DOHH2 (cell line): Measurements from ENCODE around the gene DLD.

ENCODE experiments used
- H3F3A ChIP-seq: fragments of 200-600 bp; sonication (generic), shearing (Covaris generic); 2 replicates; pipeline ENCODE4 v1.6.0; 2016; ENCODE audit warnings: antibody characterized with exemption, mild to moderate bottlenecking; ENCODE audit not compliant: control insufficient read depth, insufficient read depth
- H3K27ac ChIP-seq: fragments of 200-600 bp; sonication (generic); 2 replicates; pipeline ENCODE4 v1.5.1; 2014; ENCODE audit warnings: low read depth, mild to moderate bottlenecking, low read length, moderate library complexity
- H3K27me3 ChIP-seq: fragments of 200-600 bp; sonication (generic); 2 replicates; pipeline ENCODE4 v1.6.1; 2014; ENCODE audit warnings: mild to moderate bottlenecking, low read length, mixed read lengths; ENCODE audit not compliant: control insufficient read depth
- H3K36me3 ChIP-seq: fragments of 200-600 bp; sonication (generic); 2 replicates; pipeline ENCODE4 v1.6.1; 2014; ENCODE audit warnings: mild to moderate bottlenecking, low read length, moderate library complexity, mixed read lengths; ENCODE audit not compliant: control insufficient read depth
- H3K4me1 ChIP-seq: fragments of 200-600 bp; sonication (generic); 2 replicates; pipeline ENCODE4 v1.6.1; 2014; ENCODE audit warnings: mild to moderate bottlenecking, low read length, mixed read lengths; ENCODE audit not compliant: control insufficient read depth
- H3K4me2 ChIP-seq: fragments of 200-600 bp; sonication (generic); 2 replicates; pipeline ENCODE4 v1.6.0; 2014; ENCODE audit warnings: mild to moderate bottlenecking, low read length, moderate library complexity
- H3K4me3 ChIP-seq: fragments of 200-600 bp; sonication (generic); 2 replicates; pipeline ENCODE4 v1.5.1; 2014; ENCODE audit warnings: mild to moderate bottlenecking, low read length, mixed read lengths
- H3K79me2 ChIP-seq: fragments of 200-600 bp; sonication (generic); 2 replicates; pipeline ENCODE4 v1.6.1; 2014; ENCODE audit warnings: mild to moderate bottlenecking, low read length, mixed read lengths; ENCODE audit not compliant: control insufficient read depth
- H3K9me2 ChIP-seq: fragments of 200-600 bp; sonication (generic); replicated peaks from 2 replicates; pipeline ENCODE4 v1.6.1; 2014; ENCODE audit warnings: mild to moderate bottlenecking, low read length, mixed read lengths; ENCODE audit not compliant: control insufficient read depth
- H3K9me3 ChIP-seq: fragments of 200-600 bp; sonication (generic); 2 replicates; pipeline ENCODE4 v1.6.1; 2014; ENCODE audit warnings: antibody characterized with exemption, low read length, mixed read lengths; ENCODE audit not compliant: control insufficient read depth, insufficient read depth
- H4K20me1 ChIP-seq: fragments of 200-600 bp; sonication (generic); 2 replicates; pipeline ENCODE4 v1.6.0; 2014; ENCODE audit warnings: low read depth, mild to moderate bottlenecking, antibody characterized with exemption, low read length, moderate library complexity; ENCODE audit not compliant: control insufficient read depth, insufficient read depth
- EZH2phosphoT487 ChIP-seq: fragments of 200-600 bp; sonication (generic); IDR thresholded peaks from 2 replicates; pipeline ENCODE4 v1.6.1; 2017; ENCODE audit warnings: borderline replicate concordance, mild to moderate bottlenecking, antibody characterized with exemption, low read length, moderate library complexity, mixed read lengths
- TF ChIP-seq, protein P1 (sequence below): fragments of 200-600 bp; sonication (generic); IDR thresholded peaks from one replicate; pipeline ENCODE4 v1.5.1; 2014; ENCODE audit warnings: antibody characterized with exemption, mild to moderate bottlenecking, low read depth, low read length; ENCODE audit not compliant: poor library complexity, severe bottlenecking

Gene DLD

DNA sequence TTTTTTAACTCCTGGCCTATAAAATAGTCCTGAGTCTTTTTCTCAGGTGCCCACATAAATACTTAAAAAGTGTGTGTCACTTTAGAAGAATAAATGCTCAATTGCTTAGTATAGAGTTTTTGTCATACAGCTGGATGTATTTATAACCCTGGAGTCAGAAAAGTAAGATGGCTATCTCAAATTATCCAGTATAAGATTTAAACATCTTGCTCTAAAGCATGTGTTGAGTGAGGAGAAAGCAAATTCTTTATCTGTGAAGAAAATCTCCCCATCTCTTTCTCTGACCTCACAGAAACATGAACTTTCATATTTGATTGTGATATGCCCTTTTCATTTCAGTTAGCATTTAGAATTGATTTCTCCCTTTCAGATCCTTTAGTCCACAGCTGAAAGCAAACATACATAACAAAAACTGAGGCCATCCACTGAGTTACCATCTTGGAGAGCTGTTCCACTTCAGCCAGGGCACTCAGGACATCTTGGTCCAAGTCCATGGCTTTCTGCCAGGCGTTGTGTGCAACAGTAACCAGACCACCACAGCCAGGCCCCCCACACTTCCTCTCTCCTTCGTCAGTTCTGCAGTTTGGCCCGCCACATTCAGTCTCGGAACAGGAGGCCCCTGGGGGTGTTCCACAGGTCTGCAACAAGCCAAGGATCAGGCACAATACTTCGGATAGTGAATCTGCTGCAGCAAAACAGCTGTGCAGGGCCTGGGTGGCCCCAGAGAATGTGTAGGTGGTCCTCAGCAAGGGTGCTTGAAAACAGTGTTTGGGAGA lies 40.9 kb downstream of the DLD start:
- no peaks in the 10 kb centered on the region for H3K9me2 ChIP-seq
- no peak overlapping the region for H3K4me3 ChIP-seq
- no peak overlapping the region for H3K4me2 ChIP-seq
- H3K9me3 ChIP-seq, result no peaks in the 10 kb centered on the region
- H4K20me1 ChIP-seq, result no peaks in the 10 kb centered on the region
- TF ChIP-seq, protein P1, sequence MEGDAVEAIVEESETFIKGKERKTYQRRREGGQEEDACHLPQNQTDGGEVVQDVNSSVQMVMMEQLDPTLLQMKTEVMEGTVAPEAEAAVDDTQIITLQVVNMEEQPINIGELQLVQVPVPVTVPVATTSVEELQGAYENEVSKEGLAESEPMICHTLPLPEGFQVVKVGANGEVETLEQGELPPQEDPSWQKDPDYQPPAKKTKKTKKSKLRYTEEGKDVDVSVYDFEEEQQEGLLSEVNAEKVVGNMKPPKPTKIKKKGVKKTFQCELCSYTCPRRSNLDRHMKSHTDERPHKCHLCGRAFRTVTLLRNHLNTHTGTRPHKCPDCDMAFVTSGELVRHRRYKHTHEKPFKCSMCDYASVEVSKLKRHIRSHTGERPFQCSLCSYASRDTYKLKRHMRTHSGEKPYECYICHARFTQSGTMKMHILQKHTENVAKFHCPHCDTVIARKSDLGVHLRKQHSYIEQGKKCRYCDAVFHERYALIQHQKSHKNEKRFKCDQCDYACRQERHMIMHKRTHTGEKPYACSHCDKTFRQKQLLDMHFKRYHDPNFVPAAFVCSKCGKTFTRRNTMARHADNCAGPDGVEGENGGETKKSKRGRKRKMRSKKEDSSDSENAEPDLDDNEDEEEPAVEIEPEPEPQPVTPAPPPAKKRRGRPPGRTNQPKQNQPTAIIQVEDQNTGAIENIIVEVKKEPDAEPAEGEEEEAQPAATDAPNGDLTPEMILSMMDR, result no peak
- TF ChIP-seq EZH2phosphoT487, result no peak
- H3K27ac ChIP-seq, result no peak overlapping the region
- H3K27me3 ChIP-seq, result no peaks in the 10 kb centered on the region
- no peaks in the 10 kb centered on the region for H3F3A ChIP-seq
- H3K36me3 ChIP-seq, result peaks cover 3% of the 10 kb centered on the region; the same call in 1 of the 2 replicates
- H3K79me2 ChIP-seq, result no peaks in the 10 kb centered on the region
- no peaks in the 10 kb centered on the region for H3K4me1 ChIP-seq

DNA sequence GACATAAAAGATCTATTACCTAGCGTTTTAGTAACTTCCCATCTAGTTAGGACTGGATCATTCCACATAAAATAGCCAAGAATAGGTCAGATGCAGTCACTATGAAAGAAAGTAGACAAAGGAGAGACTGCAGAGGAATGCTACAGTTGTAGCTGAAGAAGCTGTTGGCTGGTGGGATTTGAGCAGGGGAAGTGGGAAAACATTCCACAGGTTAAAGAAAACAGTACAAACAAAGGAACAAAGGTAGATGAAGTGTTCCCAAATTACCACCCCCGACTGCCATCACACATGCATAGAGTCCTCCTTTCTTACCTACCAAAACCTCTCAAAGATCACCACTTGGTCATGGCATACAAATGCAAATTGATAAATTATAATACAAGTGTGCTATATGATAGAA lies 41.8 kb downstream of the DLD start:
- H3K4me1 ChIP-seq, result no peaks in the 10 kb centered on the region
- no peak overlapping the region for H3K27ac ChIP-seq
- no peaks in the 10 kb centered on the region for H3K9me3 ChIP-seq
- TF ChIP-seq, protein P1, result no peak
- TF ChIP-seq EZH2phosphoT487, result no peak
- H3F3A ChIP-seq, result no peaks in the 10 kb centered on the region
- H3K79me2 ChIP-seq, result no peaks in the 10 kb centered on the region
- no peak overlapping the region for H3K4me2 ChIP-seq
- no peaks in the 10 kb centered on the region for H3K27me3 ChIP-seq
- H4K20me1 ChIP-seq, result no peaks in the 10 kb centered on the region
- 0 out of 2 replicates have a peak, but pooled peaks cover 3% of the 10 kb centered on the region for H3K36me3 ChIP-seq
- no peaks in the 10 kb centered on the region for H3K9me2 ChIP-seq
- H3K4me3 ChIP-seq, result no peak overlapping the region

DNA sequence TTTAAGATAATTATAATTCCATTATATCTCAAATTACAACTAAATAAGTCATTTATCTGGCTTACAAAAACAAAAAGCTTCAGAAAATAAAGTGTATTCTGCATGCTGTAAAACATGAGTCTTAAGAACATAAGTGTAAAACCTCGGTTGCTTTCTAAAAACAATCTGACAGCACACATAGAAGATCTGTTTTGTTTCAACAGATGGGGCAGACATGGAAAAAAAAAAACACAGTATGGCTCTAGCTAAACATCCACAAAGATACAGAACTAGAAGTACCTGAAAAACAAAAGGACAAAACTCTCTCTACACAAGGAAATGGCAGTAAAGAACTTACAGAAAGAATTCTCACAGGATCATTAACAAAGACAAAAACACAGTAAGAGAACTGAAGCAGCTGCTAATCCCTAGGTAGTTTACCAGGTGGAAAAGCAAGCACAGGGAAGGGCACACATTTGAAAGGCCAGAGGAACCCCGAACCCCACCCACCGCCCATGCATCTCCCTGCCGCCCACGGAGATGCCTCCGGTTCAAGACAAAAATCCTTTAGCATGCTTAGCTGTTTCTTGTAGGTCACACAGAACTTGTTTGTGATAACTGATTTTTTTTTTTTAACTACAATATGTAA lies 42.5 kb downstream of the DLD start:
- Histone ChIP-seq H3K4me2 (no peak overlapping the region), H3K4me3 (no peak overlapping the region), H3F3A (no peaks in the 10 kb centered on the region), H3K79me2 (no peaks in the 10 kb centered on the region), H3K36me3 (0 out of 2 replicates have a peak, but pooled peaks cover 3% of the 10 kb centered on the region), H3K27me3 (no peaks in the 10 kb centered on the region), H3K9me2 (no peaks in the 10 kb centered on the region), H3K4me1 (no peaks in the 10 kb centered on the region), H3K9me3 (no peaks in the 10 kb centered on the region), H4K20me1 (no peaks in the 10 kb centered on the region), H3K27ac (no peak overlapping the region)
- TF ChIP-seq, protein P1, result no peak
- TF ChIP-seq EZH2phosphoT487, result no peak
